A673 (cell line): Measurements from ENCODE around the gene MAOA. TPM values are rescaled to one million over a fixed set of nuclear protein-coding genes. Genes with fewer than 3 reads are reported as not detected.

ENCODE experiments used
- BruUV-seq: library from RNA; stranded (reverse); fragments of 400-500 nt; replicated peaks from 2 replicates; lab custom pipeline; 2021; lab: Mats Ljungman, UMichigan
- CTCF ChIA-PET: fragments of 300-600 bp; sonication (Branson Sonifier 250); formaldehyde crosslinking; loops from one replicate; lab custom pipeline; 2022; ENCODE audit warnings: antibody characterized with exemption; lab: Charles Lee
- POLR2A ChIA-PET: fragments of 300-600 bp; sonication (Branson Sonifier 250); formaldehyde crosslinking; loops from one replicate; lab custom pipeline; 2022; ENCODE audit warnings: antibody characterized with exemption; ENCODE audit not compliant: low non-redundant PET; lab: Charles Lee
- DNase-seq: peaks from one replicate; pipeline ENCODE4 v3.0.0-alpha.2; 2015; ENCODE audit warnings: low spot score
- H3K27ac ChIP-seq: fragments of 200-600 bp; sonication (generic); 2 replicates; pipeline ENCODE4 v1.5.1; 2016; ENCODE audit warnings: mixed run types, low read depth, mild to moderate bottlenecking, mixed read lengths, antibody characterized with exemption, low read length; ENCODE audit not compliant: poor library complexity, severe bottlenecking
- H3K27me3 ChIP-seq: fragments of 200-600 bp; sonication (generic); replicated peaks from 2 replicates; pipeline ENCODE4 v1.6.1; 2017; ENCODE audit warnings: mixed run types, low read depth, mild to moderate bottlenecking, mixed read lengths, antibody characterized with exemption, low read length; ENCODE audit not compliant: insufficient read depth, poor library complexity
- H3K36me3 ChIP-seq: fragments of 200-600 bp; sonication (generic); 2 replicates; pipeline ENCODE4 v1.6.1; 2016; ENCODE audit warnings: mixed run types, mild to moderate bottlenecking, mixed read lengths, antibody characterized with exemption, low read length; ENCODE audit not compliant: insufficient read depth, poor library complexity, severe bottlenecking
- H3K4me1 ChIP-seq: fragments of 200-600 bp; sonication (generic); 2 replicates; pipeline ENCODE4 v1.6.1; 2017; ENCODE audit warnings: mixed run types, mild to moderate bottlenecking, mixed read lengths, antibody characterized with exemption, low read length; ENCODE audit not compliant: insufficient read depth, poor library complexity, severe bottlenecking
- H3K4me3 ChIP-seq: fragments of 200-600 bp; sonication (generic); 2 replicates; pipeline ENCODE4 v1.5.1; 2016; ENCODE audit warnings: low read depth, mixed run types, mild to moderate bottlenecking, mixed read lengths, low read length; ENCODE audit not compliant: poor library complexity, severe bottlenecking
- H3K9me3 ChIP-seq: fragments of 200-600 bp; sonication (generic); 2 replicates; pipeline ENCODE4 v1.6.1; 2016; ENCODE audit warnings: mixed run types, low read depth, mild to moderate bottlenecking, mixed read lengths, antibody characterized with exemption, low read length; ENCODE audit not compliant: poor library complexity, severe bottlenecking
- CTCF ChIP-seq: fragments of 300-800, 200-600 bp; sonication (generic); conservative IDR thresholded peaks from 2 replicates; pipeline ENCODE4 v1.5.1; 2017; ENCODE audit warnings: low read depth, mild to moderate bottlenecking, antibody characterized with exemption, low read length, moderate library complexity, mixed read lengths
- EZH2 ChIP-seq: fragments of 200-600 bp; sonication (generic); IDR thresholded peaks from 2 replicates; pipeline ENCODE4 v1.6.1; 2017; ENCODE audit warnings: borderline replicate concordance, low read depth, mild to moderate bottlenecking, mixed read lengths, antibody characterized with exemption, low read length; ENCODE audit not compliant: poor library complexity, severe bottlenecking
- intact Hi-C: fragments of 100-400 bp; cut with micrococcal nuclease; formaldehyde crosslinking; loops from one replicate; pipeline ENCODE4 v1.10.0; 2022; ENCODE audit not compliant: unreplicated experiment
- total RNA-seq: library from RNA; stranded (reverse); gene quantifications from 2 replicates; pipeline ENCODE4 v1.2.3, GENCODE V29; 2021

MAOA gene
- total RNA-seq, 1 experiment from 2014 or later: 6.1 TPM

GRCh38 chrX:43688586-43688985 is 32.5 kb downstream of the MAOA start:
- Histone ChIP-seq H3K27me3 (no peaks in the 10 kb centered on the region), H3K27ac (no peak overlapping the region), H3K36me3 (no peaks in the 10 kb centered on the region), H3K4me1 (no peaks in the 10 kb centered on the region), H3K9me3 (no peaks in the 10 kb centered on the region), H3K4me3 (no peak overlapping the region)
- TF ChIP-seq EZH2 (no peak), CTCF (no peak)
- no TSS peak for BruUV-seq
- intact Hi-C loops: no loop called here
- POLR2A ChIA-PET: no interaction called here
- CTCF ChIA-PET: no interaction called here
- DNase-seq: no peak

GRCh38 chrX:43693602-43694406 is 37.7 kb downstream of the MAOA start:
- no peaks in the 10 kb centered on the region for H3K36me3 ChIP-seq
- H3K4me3 ChIP-seq: no peak overlapping the region
- no peak for TF ChIP-seq CTCF
- TF ChIP-seq EZH2: no peak
- no peaks in the 10 kb centered on the region for H3K4me1 ChIP-seq
- ChIA-PET CTCF (no interaction called here), POLR2A (no interaction called here)
- no peaks in the 10 kb centered on the region for H3K9me3 ChIP-seq
- no peak overlapping the region for H3K27ac ChIP-seq
- intact Hi-C loops: no loop called here
- BruUV-seq: no TSS peak
- no peaks in the 10 kb centered on the region for H3K27me3 ChIP-seq
- DNase-seq: no peak

GRCh38 chrX:43699475-43699874 is 43.4 kb downstream of the MAOA start:
- POLR2A ChIA-PET: no interaction called here
- Histone ChIP-seq H3K27ac (no peak overlapping the region), H3K4me1 (no peaks in the 10 kb centered on the region), H3K9me3 (no peaks in the 10 kb centered on the region), H3K27me3 (no peaks in the 10 kb centered on the region), H3K36me3 (no peaks in the 10 kb centered on the region), H3K4me3 (no peak overlapping the region)
- intact Hi-C loops: no loop called here
- TF ChIP-seq CTCF (no peak), EZH2 (no peak)
- BruUV-seq: no TSS peak
- CTCF ChIA-PET: no interaction called here
- DNase-seq: no peak
